K562 (cell line): Measurements from ENCODE around the gene CORT. TPM values are rescaled to one million over a fixed set of nuclear protein-coding genes. Genes with fewer than 3 reads are reported as not detected.

Experiments
- CTBP1 ChIP-seq: fragments of 450-650 bp; IDR thresholded peaks from 2 replicates; pipeline ENCODE4 v1.6.1; 2016; ENCODE audit warnings: borderline replicate concordance
- ZBED1 ChIP-seq: IDR thresholded peaks from 2 replicates; pipeline ENCODE4 v1.6.1; 2014
- ZKSCAN3 ChIP-seq: fragments of 250-450 bp; sonication (Bioruptor Pico); IDR thresholded peaks from 2 replicates; pipeline ENCODE4 v1.4.0; 2020
- ZNF133 ChIP-seq: fragments of 250-450 bp; sonication (Bioruptor Pico); IDR thresholded peaks from 2 replicates; pipeline ENCODE4 v1.4.0; 2020; ENCODE audit warnings: mild to moderate bottlenecking
- polyA plus RNA-seq, 8 experiments: library from polyadenylated mRNA; depleted of rRNA in 4 of 8; stranded (reverse) in 5 of 8; unstranded in 3 of 8; fragments of >200 nt; fragmentation: Nextera tagmentation in 2 of 8; fragmentation: Illumina TruSeq in 1 of 8; extraction: Ambion mirVana in 2 of 8; extraction: Trizol in 1 of 8; gene quantifications; 2 replicates each; pipeline versions ENCODE4 v1.2.1 to v1.2.3, GENCODE V29; 2011 to 2014; ENCODE audit warnings: inconsistent platforms in 1 of 8, missing spikeins in 1 of 8
- total RNA-seq, 7 experiments: library from RNA; depleted of rRNA in 6 of 7; stranded (reverse); fragments of >200 nt in 6 of 7; fragmentation: Illumina TruSeq in 2 of 7; extraction: Trizol in 2 of 7; gene quantifications; 2 replicates each; pipeline versions ENCODE4 v1.2.1 to v1.2.3, GENCODE V29; 2011 to 2021; ENCODE audit warnings: low replicate concordance in 1 of 7
- TF ChIP-seq, protein P1 (sequence below): fragments of 450-650 bp; formaldehyde crosslinking; IDR thresholded peaks from 2 replicates; pipeline ENCODE4 v1.4.0; 2020; ENCODE audit warnings: mild to moderate bottlenecking, moderate library complexity
- TF ChIP-seq, protein P2 (sequence below): fragments of 450-650 bp; formaldehyde crosslinking; conservative IDR thresholded peaks from 2 replicates; pipeline ENCODE4 v1.4.0; 2022; ENCODE audit warnings: mild to moderate bottlenecking, missing genetic modification characterization
- TF ChIP-seq, protein P3 (sequence below): fragments of 200-600 bp; sonication (generic); IDR thresholded peaks from one replicate; pipeline ENCODE4 v1.6.1; 2012; ENCODE audit warnings: mild to moderate bottlenecking, low read depth, low read length, inconsistent platforms
- TF ChIP-seq, protein P4 (sequence below): fragments of 250-450 bp; sonication (Bioruptor Pico); IDR thresholded peaks from 2 replicates; pipeline ENCODE4 v1.4.0; 2020; ENCODE audit warnings: borderline replicate concordance
- TF ChIP-seq, protein P5 (sequence below): fragments of 250-450 bp; sonication (Bioruptor Pico); IDR thresholded peaks from 2 replicates; pipeline ENCODE4 v1.8.0; 2022; ENCODE audit warnings: moderate library complexity, mild to moderate bottlenecking, inconsistent platforms

The CORT gene
- total and polyA plus RNA-seq, 9 of the 15 experiments (the other 6 are each of a cell fraction or from before 2014, with no cell fraction given): 0.08 to 0.54 (median 0.13) TPM; not detected in 5

DNA sequence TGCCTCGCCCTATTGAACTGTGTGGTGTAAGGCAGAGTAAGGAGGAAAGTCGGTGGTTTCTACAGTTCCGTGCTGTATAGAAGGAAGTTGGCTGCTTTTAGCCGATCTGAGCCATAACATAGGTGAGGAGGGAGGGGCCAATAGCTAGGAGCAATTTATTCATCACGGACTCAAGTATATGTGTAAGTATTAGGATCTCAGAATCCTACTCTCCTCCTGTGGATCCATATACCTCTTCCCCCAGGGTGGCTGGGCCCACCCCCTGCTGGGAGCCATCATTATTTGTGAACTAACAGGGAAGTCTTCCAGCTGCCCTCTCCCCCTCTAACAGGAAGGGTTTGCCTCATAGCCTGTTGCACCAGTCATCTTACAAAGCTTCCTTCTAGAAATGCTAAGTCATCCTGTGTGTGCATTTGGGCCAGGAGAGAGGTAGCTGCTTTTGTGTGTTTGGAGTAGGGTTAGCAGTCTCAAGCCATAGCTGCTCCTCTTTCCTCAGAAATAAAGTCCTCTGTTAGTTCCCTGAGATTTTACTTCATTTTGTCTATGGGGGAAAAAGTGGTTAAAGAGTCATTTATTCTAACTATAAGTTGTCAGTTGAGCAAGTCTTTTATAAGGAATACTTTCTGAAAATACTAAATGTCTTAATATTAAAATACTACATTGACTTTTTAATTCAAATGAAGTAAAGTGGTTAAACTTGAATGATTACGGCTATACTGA is 34.5 kb upstream of the CORT start (continued):
- TF ChIP-seq, protein P1, sequence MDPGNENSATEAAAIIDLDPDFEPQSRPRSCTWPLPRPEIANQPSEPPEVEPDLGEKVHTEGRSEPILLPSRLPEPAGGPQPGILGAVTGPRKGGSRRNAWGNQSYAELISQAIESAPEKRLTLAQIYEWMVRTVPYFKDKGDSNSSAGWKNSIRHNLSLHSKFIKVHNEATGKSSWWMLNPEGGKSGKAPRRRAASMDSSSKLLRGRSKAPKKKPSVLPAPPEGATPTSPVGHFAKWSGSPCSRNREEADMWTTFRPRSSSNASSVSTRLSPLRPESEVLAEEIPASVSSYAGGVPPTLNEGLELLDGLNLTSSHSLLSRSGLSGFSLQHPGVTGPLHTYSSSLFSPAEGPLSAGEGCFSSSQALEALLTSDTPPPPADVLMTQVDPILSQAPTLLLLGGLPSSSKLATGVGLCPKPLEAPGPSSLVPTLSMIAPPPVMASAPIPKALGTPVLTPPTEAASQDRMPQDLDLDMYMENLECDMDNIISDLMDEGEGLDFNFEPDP (CRISPR knock-in tag): no peak
- TF ChIP-seq, protein P2, sequence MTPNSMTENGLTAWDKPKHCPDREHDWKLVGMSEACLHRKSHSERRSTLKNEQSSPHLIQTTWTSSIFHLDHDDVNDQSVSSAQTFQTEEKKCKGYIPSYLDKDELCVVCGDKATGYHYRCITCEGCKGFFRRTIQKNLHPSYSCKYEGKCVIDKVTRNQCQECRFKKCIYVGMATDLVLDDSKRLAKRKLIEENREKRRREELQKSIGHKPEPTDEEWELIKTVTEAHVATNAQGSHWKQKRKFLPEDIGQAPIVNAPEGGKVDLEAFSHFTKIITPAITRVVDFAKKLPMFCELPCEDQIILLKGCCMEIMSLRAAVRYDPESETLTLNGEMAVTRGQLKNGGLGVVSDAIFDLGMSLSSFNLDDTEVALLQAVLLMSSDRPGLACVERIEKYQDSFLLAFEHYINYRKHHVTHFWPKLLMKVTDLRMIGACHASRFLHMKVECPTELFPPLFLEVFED (CRISPR knock-in tag): 0 out of 2 replicates have a peak, but pooled peaks have one; percentile 10
- TF ChIP-seq, protein P3, sequence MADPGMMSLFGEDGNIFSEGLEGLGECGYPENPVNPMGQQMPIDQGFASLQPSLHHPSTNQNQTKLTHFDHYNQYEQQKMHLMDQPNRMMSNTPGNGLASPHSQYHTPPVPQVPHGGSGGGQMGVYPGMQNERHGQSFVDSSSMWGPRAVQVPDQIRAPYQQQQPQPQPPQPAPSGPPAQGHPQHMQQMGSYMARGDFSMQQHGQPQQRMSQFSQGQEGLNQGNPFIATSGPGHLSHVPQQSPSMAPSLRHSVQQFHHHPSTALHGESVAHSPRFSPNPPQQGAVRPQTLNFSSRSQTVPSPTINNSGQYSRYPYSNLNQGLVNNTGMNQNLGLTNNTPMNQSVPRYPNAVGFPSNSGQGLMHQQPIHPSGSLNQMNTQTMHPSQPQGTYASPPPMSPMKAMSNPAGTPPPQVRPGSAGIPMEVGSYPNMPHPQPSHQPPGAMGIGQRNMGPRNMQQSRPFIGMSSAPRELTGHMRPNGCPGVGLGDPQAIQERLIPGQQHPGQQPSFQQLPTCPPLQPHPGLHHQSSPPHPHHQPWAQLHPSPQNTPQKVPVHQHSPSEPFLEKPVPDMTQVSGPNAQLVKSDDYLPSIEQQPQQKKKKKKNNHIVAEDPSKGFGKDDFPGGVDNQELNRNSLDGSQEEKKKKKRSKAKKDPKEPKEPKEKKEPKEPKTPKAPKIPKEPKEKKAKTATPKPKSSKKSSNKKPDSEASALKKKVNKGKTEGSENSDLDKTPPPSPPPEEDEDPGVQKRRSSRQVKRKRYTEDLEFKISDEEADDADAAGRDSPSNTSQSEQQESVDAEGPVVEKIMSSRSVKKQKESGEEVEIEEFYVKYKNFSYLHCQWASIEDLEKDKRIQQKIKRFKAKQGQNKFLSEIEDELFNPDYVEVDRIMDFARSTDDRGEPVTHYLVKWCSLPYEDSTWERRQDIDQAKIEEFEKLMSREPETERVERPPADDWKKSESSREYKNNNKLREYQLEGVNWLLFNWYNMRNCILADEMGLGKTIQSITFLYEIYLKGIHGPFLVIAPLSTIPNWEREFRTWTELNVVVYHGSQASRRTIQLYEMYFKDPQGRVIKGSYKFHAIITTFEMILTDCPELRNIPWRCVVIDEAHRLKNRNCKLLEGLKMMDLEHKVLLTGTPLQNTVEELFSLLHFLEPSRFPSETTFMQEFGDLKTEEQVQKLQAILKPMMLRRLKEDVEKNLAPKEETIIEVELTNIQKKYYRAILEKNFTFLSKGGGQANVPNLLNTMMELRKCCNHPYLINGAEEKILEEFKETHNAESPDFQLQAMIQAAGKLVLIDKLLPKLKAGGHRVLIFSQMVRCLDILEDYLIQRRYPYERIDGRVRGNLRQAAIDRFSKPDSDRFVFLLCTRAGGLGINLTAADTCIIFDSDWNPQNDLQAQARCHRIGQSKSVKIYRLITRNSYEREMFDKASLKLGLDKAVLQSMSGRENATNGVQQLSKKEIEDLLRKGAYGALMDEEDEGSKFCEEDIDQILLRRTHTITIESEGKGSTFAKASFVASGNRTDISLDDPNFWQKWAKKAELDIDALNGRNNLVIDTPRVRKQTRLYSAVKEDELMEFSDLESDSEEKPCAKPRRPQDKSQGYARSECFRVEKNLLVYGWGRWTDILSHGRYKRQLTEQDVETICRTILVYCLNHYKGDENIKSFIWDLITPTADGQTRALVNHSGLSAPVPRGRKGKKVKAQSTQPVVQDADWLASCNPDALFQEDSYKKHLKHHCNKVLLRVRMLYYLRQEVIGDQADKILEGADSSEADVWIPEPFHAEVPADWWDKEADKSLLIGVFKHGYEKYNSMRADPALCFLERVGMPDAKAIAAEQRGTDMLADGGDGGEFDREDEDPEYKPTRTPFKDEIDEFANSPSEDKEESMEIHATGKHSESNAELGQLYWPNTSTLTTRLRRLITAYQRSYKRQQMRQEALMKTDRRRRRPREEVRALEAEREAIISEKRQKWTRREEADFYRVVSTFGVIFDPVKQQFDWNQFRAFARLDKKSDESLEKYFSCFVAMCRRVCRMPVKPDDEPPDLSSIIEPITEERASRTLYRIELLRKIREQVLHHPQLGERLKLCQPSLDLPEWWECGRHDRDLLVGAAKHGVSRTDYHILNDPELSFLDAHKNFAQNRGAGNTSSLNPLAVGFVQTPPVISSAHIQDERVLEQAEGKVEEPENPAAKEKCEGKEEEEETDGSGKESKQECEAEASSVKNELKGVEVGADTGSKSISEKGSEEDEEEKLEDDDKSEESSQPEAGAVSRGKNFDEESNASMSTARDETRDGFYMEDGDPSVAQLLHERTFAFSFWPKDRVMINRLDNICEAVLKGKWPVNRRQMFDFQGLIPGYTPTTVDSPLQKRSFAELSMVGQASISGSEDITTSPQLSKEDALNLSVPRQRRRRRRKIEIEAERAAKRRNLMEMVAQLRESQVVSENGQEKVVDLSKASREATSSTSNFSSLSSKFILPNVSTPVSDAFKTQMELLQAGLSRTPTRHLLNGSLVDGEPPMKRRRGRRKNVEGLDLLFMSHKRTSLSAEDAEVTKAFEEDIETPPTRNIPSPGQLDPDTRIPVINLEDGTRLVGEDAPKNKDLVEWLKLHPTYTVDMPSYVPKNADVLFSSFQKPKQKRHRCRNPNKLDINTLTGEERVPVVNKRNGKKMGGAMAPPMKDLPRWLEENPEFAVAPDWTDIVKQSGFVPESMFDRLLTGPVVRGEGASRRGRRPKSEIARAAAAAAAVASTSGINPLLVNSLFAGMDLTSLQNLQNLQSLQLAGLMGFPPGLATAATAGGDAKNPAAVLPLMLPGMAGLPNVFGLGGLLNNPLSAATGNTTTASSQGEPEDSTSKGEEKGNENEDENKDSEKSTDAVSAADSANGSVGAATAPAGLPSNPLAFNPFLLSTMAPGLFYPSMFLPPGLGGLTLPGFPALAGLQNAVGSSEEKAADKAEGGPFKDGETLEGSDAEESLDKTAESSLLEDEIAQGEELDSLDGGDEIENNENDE: no peak
- TF ChIP-seq, protein P4, sequence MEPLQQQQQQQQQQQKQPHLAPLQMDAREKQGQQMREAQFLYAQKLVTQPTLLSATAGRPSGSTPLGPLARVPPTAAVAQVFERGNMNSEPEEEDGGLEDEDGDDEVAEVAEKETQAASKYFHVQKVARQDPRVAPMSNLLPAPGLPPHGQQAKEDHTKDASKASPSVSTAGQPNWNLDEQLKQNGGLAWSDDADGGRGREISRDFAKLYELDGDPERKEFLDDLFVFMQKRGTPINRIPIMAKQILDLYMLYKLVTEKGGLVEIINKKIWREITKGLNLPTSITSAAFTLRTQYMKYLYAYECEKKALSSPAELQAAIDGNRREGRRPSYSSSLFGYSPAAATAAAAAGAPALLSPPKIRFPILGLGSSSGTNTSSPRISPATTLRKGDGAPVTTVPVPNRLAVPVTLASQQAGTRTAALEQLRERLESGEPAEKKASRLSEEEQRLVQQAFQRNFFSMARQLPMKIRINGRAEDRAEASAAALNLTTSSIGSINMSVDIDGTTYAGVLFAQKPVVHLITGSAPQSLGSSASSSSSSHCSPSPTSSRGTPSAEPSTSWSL (CRISPR knock-in tag): 0 out of 2 replicates have a peak, but pooled peaks have one; percentile 55
- no peak for TF ChIP-seq ZKSCAN3 (CRISPR knock-in tag)
- TF ChIP-seq ZBED1: no peak
- TF ChIP-seq ZNF133: no peak
- TF ChIP-seq CTBP1: peak; percentile 85; the same call in 1 of the 2 replicates
- TF ChIP-seq, protein P5, sequence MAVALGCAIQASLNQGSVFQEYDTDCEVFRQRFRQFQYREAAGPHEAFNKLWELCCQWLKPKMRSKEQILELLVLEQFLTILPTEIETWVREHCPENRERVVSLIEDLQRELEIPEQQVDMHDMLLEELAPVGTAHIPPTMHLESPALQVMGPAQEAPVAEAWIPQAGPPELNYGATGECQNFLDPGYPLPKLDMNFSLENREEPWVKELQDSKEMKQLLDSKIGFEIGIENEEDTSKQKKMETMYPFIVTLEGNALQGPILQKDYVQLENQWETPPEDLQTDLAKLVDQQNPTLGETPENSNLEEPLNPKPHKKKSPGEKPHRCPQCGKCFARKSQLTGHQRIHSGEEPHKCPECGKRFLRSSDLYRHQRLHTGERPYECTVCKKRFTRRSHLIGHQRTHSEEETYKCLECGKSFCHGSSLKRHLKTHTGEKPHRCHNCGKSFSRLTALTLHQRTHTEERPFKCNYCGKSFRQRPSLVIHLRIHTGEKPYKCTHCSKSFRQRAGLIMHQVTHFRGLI (CRISPR knock-in tag): no peak
